ENCODE data around the gene ZBED2. TPM values are rescaled to one million over a fixed set of nuclear protein-coding genes. Genes with fewer than 3 reads are reported as not detected.
"Not testable (repeated sequence)": the region's sequence is repeated elsewhere in the genome, so short reads cannot be mapped to it uniquely, and the experiment has no call there.

The ZBED2 gene
- total and polyA plus RNA-seq, 2 experiments from 2014 or later: 0.50 to 0.66 TPM

DNA sequence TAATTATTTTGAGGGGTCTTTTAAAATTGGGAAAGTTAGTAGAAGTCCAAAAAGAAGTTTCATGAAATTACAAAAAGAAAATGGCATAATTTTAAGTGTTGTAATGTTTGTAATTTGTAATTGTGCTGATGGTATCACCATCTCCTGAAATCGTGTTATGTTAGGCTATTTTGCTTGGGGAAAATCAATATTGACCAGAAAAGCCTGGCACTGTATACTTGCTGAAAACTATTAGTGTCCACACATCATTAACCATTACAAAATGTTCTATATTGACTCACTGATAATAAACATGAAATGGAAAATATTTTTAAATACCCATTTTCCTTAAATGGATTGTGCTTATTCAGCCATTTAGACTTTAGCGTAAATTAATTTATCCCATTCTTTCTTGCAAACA is 40.3 kb upstream of the ZBED2 start:
- no peak for TF ChIP-seq CTCF (IDR thresholded peaks at IDR 0.05; ENCODE audit: poor library complexity)
- no peak for TF ChIP-seq EZH2phosphoT487 (IDR thresholded peaks at IDR 0.05; ENCODE audit: low read depth, severe bottlenecking, unreplicated experiment)
- no peak for TF ChIP-seq EZH2 (IDR thresholded peaks at IDR 0.05; ENCODE audit: borderline replicate concordance)
- Histone ChIP-seq H3K4me3 (no peak overlapping the region), H3K9me3 (ENCODE audit: low read depth) (no peaks in the 10 kb centered on the region), H2AFZ (no peak overlapping the region), H3K36me3 (replicated peaks; ENCODE audit: insufficient read depth, low read depth) (no peaks in the 10 kb centered on the region), H3K27ac (no peak overlapping the region), H3K27me3 (no peaks in the 10 kb centered on the region), H3K4me1 (ENCODE audit: insufficient read depth) (no peaks in the 10 kb centered on the region), H3K79me2 (no peaks in the 10 kb centered on the region), H3K4me2 (no peak overlapping the region), H3K9me2 (replicated peaks; ENCODE audit: insufficient read depth) (no peaks in the 10 kb centered on the region), H4K20me1 (ENCODE audit: insufficient read depth, poor library complexity, severe bottlenecking) (no peaks in the 10 kb centered on the region)
- WGBS (ENCODE audit: low lambda C conversion rate, missing lambda C conversion rate): 84% methylated on average over 2 of the region's 2 CpGs
- no peak for DNase-seq (ENCODE audit: low spot score)

DNA sequence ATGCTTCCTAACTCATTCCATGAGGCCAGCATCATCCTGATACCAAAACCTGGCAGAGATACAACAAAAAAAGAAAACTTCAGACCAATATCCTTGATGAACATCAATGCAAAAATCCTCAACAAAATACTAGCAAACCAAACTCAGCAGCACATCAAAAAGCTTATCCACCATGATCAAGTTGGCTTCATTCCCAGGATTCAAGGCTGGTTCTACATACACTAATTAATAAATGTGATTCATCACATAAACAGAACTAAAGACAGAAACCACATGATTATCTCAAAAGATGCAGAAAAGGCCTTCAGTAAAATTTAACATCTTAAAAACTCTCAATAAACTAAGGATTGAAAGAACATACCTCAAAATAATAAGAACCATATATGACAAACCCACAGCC is 35.5 kb upstream of the ZBED2 start:
- not testable (repeated sequence) for H3K36me3 ChIP-seq (replicated peaks; ENCODE audit: insufficient read depth, low read depth); H3K4me2 ChIP-seq; H3K27ac ChIP-seq; H3K9me2 ChIP-seq (replicated peaks; ENCODE audit: insufficient read depth); H3K27me3 ChIP-seq; H3K4me1 ChIP-seq (ENCODE audit: insufficient read depth); H2AFZ ChIP-seq; H3K9me3 ChIP-seq (ENCODE audit: low read depth); H4K20me1 ChIP-seq (ENCODE audit: insufficient read depth, poor library complexity, severe bottlenecking); H3K79me2 ChIP-seq; H3K4me3 ChIP-seq; DNase-seq (ENCODE audit: low spot score)

- not testable (repeated sequence) for H3K27ac ChIP-seq; H3K4me2 ChIP-seq; DNase-seq (ENCODE audit: low spot score); H3K4me3 ChIP-seq; H3K27me3 ChIP-seq; H3K4me1 ChIP-seq (ENCODE audit: insufficient read depth); H3K79me2 ChIP-seq; H2AFZ ChIP-seq; H4K20me1 ChIP-seq (ENCODE audit: insufficient read depth, poor library complexity, severe bottlenecking); H3K9me2 ChIP-seq (replicated peaks; ENCODE audit: insufficient read depth); H3K9me3 ChIP-seq (ENCODE audit: low read depth); H3K36me3 ChIP-seq (replicated peaks; ENCODE audit: insufficient read depth, low read depth)
- 94% methylated on average over 1 of the region's 1 CpG for WGBS (ENCODE audit: low lambda C conversion rate, missing lambda C conversion rate)
Observed at GRCh38 chr3:111629018-111629417, 33.9 kb upstream of the ZBED2 start.

DNA sequence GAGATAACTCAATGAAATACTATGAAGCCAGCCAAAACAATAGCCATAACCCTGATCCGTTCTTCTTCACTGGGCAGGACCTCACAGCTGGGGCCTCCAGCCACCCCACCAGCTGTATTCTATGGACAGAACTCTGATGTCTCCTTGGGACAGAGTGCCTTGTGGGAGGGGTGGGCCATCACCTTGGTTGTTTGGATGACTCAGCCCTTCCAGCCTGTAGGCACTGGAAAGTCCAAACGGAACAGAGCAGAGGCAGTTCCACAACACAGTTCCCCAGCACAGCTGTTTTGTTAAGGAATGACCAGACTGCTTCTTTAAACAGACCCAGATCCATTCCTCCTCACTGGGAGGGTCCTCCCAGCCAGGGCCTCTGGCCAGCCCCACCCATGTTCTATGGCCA is 31.9 kb upstream of the ZBED2 start:
- H3K4me2 ChIP-seq: no peak overlapping the region
- H3K27me3 ChIP-seq: no peaks in the 10 kb centered on the region
- TF ChIP-seq EZH2phosphoT487 (IDR thresholded peaks at IDR 0.05; ENCODE audit: low read depth, severe bottlenecking, unreplicated experiment) (no peak), EZH2 (IDR thresholded peaks at IDR 0.05; ENCODE audit: borderline replicate concordance) (no peak), CTCF (IDR thresholded peaks at IDR 0.05; ENCODE audit: poor library complexity) (no peak)
- H3K4me1 ChIP-seq (ENCODE audit: insufficient read depth): no peaks in the 10 kb centered on the region
- H3K4me3 ChIP-seq: no peak overlapping the region
- peaks cover 4% of the 10 kb centered on the region for H3K9me3 ChIP-seq (ENCODE audit: low read depth)
- 88% methylated on average over 2 of the region's 2 CpGs for WGBS (ENCODE audit: low lambda C conversion rate, missing lambda C conversion rate)
- H4K20me1 ChIP-seq (ENCODE audit: insufficient read depth, poor library complexity, severe bottlenecking): no peaks in the 10 kb centered on the region
- no peaks in the 10 kb centered on the region for H3K36me3 ChIP-seq (replicated peaks; ENCODE audit: insufficient read depth, low read depth)
- H2AFZ ChIP-seq: no peak overlapping the region
- no peak overlapping the region for H3K27ac ChIP-seq
- DNase-seq (ENCODE audit: low spot score): no peak
- no peaks in the 10 kb centered on the region for H3K79me2 ChIP-seq
- no peaks in the 10 kb centered on the region for H3K9me2 ChIP-seq (replicated peaks; ENCODE audit: insufficient read depth)

- TF ChIP-seq EZH2phosphoT487 (IDR thresholded peaks at IDR 0.05; ENCODE audit: low read depth, severe bottlenecking, unreplicated experiment) (no peak), CTCF (IDR thresholded peaks at IDR 0.05; ENCODE audit: poor library complexity) (no peak), EZH2 (IDR thresholded peaks at IDR 0.05; ENCODE audit: borderline replicate concordance) (no peak)
- Histone ChIP-seq H4K20me1 (ENCODE audit: insufficient read depth, poor library complexity, severe bottlenecking) (no peaks in the 10 kb centered on the region), H3K9me3 (ENCODE audit: low read depth) (no peaks in the 10 kb centered on the region), H3K4me2 (no peak overlapping the region), H3K79me2 (no peaks in the 10 kb centered on the region), H3K4me1 (ENCODE audit: insufficient read depth) (no peaks in the 10 kb centered on the region), H3K4me3 (no peak overlapping the region), H3K27ac (no peak overlapping the region), H2AFZ (no peak overlapping the region), H3K36me3 (replicated peaks; ENCODE audit: insufficient read depth, low read depth) (no peaks in the 10 kb centered on the region), H3K27me3 (no peaks in the 10 kb centered on the region), H3K9me2 (replicated peaks; ENCODE audit: insufficient read depth) (no peaks in the 10 kb centered on the region)
- DNase-seq (ENCODE audit: low spot score): no peak
- 63% methylated on average over 5 of the region's 5 CpGs for WGBS (ENCODE audit: low lambda C conversion rate, missing lambda C conversion rate)
Observed at GRCh38 chr3:111621535-111621934, 26.4 kb upstream of the ZBED2 start.
